GM19328 (cell line): Measurements from ENCODE around the gene DCDC2B.

ENCODE experiments used
- ATAC-seq: cut with Tn5 transposase; IDR thresholded peaks from one replicate; pipeline ENCODE4 v1.9.1; 2021; ENCODE audit warnings: mild to moderate bottlenecking, moderate library complexity; ENCODE audit not compliant: unreplicated experiment

Gene DCDC2B

GRCh38 chr1:32221980-32222755 lies 13.3 kb downstream of the DCDC2B start, which contains the start of the genes EIF3I and TMEM234:
Gene EIF3I, plus strand, starts transcription at chr1:32222407. Its CDS starts 35 bp downstream, at chr1:32222442.
Gene TMEM234, minus strand, starts transcription at chr1:32222353. Its CDS starts 31 bp downstream, at chr1:32222322.
- ATAC-seq: peak; percentile 96

GRCh38 chr1:32223683-32224082 lies 14.8 kb downstream of the DCDC2B start:
- no peak for ATAC-seq

GRCh38 chr1:32224285-32224684 lies 15.4 kb downstream of the DCDC2B start:
- no peak for ATAC-seq

- no peak for ATAC-seq
Observed at GRCh38 chr1:32228771-32229170, 19.9 kb downstream of the DCDC2B start.

GRCh38 chr1:32231843-32232432 lies 23.0 kb downstream of the DCDC2B start:
- ATAC-seq: no peak

GRCh38 chr1:32232558-32233304 lies 23.8 kb downstream of the DCDC2B start:
- no peak for ATAC-seq

GRCh38 chr1:32234792-32235191 lies 25.9 kb downstream of the DCDC2B start:
- no peak for ATAC-seq

GRCh38 chr1:32239337-32239736 lies 30.4 kb downstream of the DCDC2B start:
- ATAC-seq: no peak

GRCh38 chr1:32239790-32240139 lies 30.9 kb downstream of the DCDC2B start:
- no peak for ATAC-seq

GRCh38 chr1:32240140-32240951 lies 31.5 kb downstream of the DCDC2B start:
- no peak for ATAC-seq

- no peak for ATAC-seq
Observed at GRCh38 chr1:32241001-32241763, 32.3 kb downstream of the DCDC2B start.

- no peak for ATAC-seq
Observed at GRCh38 chr1:32242341-32242851, 33.5 kb downstream of the DCDC2B start.

GRCh38 chr1:32246888-32247273 lies 38.0 kb downstream of the DCDC2B start, which contains the start of gene FAM167B:
Gene FAM167B, plus strand, starts transcription at chr1:32247222. Its CDS starts 200 bp downstream, at chr1:32247422.
- ATAC-seq: no peak

- no peak for ATAC-seq
Observed at GRCh38 chr1:32247452-32247851, 38.6 kb downstream of the DCDC2B start.

- peak; percentile 37 for ATAC-seq
Observed at GRCh38 chr1:32247983-32248889, 39.3 kb downstream of the DCDC2B start.

GRCh38 chr1:32249831-32250525 lies 41.1 kb downstream of the DCDC2B start:
- ATAC-seq: peak; percentile 46

GRCh38 chr1:32250893-32251716 lies 42.2 kb downstream of the DCDC2B start, which contains the start of gene LCK:
Gene LCK, plus strand, starts transcription at chr1:32251265. Its CDS starts 23,065 bp downstream, at chr1:32274330.
- no peak for ATAC-seq
